ENCODE results near the gene SAMD8.
"Not testable (repeated sequence)": the region's sequence is repeated elsewhere in the genome, so short reads cannot be mapped to it uniquely, and the experiment has no call there.

SAMD8 gene

GRCh38 chr10:75143353-75143752 is 31.9 kb downstream of the SAMD8 start:
- DNase-seq: no peak

DNA sequence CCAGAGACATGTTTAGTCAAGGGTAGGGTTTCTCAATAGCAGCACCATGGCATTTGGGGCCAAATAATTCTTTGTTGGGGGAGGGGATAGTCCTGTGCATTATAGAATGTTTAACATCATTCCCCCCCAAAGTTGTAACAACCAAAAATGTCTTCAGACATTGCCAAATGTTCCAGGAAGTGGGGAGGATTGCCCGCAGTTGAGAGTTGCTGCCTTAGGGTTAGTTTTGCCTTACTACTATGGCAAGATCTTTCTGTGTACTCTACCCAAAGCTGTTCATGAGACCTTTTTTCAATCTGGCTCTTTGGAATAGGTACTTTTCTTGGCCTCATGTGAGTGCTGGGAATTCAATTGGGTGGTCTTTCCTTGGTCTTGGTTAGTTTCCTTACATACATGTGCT is 34.1 kb downstream of the SAMD8 start:
- DNase-seq: no peak

DNA sequence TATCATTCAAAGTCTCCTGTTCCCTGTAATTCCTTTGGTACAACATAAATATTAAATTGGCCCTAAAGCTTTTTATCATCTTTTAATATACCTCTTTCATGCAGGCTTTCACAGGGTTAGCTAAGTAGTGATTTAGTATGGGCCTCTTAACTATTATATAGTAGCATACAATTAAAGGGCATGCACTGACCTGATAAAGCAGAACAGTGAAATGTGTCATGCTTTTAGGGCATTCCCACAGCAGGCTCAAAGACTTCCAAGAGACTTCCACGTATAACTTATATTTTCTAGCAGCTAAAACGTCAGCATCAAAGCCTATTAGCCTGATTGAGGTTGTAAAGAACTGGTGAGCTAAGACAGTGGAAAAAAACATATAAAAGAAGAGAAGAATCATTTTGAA is 35.3 kb downstream of the SAMD8 start:
- no peak for DNase-seq

GRCh38 chr10:75150656-75151055 is 39.2 kb downstream of the SAMD8 start:
- DNase-seq: no peak

DNA sequence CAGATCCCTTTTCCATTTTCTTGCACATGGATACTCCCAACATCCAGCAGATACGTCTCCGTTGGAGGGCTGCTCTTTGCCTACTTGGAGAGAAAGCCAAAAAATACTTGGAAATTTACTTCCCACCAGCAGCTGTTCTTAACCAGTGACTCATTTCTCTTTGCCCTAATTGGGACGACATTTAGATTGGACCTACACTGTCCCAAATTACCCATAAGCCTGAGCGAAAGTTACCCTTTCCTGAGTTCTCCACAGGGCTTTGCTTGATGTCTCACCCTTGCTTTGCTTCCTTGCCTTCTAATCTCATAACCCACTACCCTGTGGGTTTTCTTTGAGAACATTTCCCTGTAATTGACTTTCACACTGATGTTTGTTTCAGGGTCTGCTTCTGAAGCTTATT is 48.1 kb downstream of the SAMD8 start:
- DNase-seq: no peak

DNA sequence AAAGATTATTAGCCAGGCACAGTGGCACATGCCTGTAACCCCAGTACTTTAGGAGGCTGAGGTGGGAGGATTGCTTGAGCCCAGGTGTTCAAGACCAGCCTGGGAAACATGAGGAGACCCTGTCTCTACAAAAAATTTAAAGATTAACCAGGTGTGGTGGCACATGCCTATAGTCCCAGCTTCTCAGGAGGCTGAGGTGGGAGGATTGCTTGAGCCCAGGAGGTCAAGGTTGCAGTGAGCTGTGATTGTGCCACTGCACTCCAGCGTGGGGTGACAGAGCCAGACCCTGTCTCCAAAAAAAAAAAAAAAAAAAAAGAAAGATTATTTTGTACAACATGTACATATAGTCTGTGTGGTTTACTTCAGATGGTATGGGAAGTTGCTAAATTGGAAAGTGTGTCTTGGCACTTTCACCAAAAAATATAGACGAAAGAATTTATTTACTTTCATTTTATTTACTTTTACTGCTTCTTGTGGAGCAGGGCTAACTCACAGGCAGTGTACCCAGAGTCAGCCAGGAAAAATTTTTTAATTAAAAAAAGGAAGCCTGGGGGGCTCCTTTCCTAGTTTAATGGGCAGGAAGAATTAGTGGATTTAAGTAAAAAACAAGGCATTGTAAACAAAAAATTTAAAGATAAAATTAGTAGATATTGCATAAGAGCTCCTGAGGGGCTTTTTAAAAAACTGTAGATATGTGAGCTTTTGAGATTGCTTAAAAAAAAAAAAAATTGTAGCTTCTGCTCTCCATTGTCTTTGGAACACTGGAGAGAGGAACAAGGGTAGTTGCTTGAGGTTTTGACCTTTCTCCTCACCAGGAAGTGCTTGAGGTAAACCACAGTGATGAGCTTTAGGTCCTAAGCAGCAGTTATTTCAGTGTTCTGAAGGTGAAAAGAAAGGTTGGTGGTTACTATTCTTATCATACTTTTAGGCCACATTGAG is 54.5 kb downstream of the SAMD8 start:
- DNase-seq: no peak

- no peak for DNase-seq
These were observed 55.1 kb downstream of the SAMD8 start for GRCh38 chr10:75166623-75166972.

DNA sequence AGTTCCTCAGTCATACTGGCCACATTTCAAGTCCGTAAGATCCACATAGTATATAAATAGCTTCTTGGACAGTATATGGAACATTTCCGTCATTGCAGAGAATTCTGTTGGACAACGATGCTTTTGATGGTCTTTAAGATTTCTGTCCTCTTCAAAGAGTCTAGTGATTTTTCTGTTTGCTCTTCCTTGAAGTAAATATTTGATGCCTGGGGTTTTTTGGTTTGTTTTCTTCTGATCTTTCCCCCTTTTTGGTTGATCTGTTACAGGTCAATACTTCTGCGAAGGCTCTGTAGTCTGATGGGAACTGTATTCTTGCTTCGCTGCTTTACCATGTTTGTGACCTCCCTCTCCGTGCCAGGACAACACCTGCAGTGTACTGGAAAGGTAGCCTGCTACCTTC is 56.8 kb downstream of the SAMD8 start:
- DNase-seq: no peak

DNA sequence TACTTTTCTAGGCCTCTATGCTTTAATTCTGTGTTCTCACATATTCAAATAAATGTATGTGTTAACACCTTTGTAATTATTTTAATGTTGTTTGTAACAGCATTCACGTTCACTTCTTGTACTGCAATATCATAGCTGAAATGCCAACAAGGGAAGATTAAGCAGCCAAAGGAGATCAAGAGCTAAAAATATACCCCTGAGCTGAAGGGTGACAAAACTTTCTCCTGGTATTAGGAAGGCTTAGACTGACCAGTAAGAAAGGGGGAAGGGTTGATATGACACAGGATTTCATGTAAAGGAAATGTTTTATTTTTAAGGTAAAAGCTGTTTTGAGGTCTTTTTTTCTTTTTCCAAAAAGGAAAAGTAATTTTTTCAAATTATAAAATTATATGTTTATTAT is 58.8 kb downstream of the SAMD8 start:
- DNase-seq: no peak

DNA sequence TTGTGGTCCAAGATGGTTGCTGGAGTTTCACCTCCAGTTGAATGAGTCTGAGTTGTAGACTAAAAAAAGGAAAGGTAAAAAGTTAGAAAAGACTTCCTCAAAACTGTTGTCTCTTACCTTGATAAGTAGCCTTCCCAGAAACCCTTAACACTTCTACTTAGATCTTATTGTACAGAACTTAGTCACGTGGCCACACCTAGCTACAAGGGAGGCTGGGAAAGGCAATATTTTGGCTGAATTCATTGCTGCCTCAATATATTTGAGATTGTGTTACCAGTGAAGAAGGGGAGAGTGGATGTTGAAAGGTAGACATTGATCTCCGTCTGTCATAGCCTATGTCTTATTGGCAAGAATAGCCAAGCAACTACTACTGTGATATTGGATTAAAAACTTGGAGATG is 63.6 kb downstream of the SAMD8 start:
- no peak for DNase-seq

DNA sequence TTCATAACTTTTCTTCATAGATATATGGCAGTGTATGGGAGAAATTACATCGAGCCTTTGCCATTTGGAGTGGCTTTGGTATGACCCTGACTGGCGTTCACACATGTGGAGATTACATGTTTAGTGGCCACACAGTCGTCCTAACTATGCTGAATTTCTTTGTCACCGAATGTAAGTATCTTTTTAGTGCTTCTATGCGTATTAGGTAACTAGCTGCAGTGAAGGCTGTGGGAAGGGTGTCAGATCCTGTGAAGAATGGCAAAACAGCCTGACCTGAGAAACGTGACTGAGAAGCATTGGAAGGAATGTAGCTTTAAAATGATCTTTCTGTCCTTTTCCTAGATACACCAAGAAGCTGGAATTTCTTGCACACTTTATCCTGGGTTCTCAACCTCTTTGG is 64.6 kb downstream of the SAMD8 start:
- DNase-seq: no peak

- DNase-seq: no peak
These were observed 65.3 kb downstream of the SAMD8 start for GRCh38 chr10:75176736-75177135.

DNA sequence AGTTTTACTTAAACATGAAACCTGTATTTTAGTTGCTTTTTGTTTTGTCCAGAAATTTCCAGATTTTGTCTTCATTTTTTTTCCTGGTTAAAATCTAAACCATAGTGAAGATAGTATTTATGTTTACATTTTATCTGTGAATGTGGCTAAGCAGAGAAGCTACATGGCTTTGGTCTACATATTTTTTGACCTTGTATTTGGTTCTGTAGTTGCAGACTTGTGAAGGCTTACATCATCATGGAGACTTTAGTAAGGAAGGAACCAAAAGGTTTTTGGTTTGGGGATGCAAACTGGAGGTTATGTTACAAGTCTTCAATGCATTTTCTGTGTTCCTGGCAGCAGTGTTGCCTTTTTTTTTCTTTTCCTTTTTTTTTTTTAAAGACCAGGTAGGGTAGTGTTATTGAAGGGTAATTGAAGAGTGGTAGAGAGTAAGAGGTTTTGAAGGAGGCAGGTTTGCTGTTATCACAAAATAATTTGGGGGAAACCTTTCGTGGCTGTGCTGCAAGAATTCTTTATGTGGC is 68.3 kb downstream of the SAMD8 start:
- DNase-seq: no peak

- DNase-seq: no peak
These were observed 69.1 kb downstream of the SAMD8 start for GRCh38 chr10:75180592-75180991.

DNA sequence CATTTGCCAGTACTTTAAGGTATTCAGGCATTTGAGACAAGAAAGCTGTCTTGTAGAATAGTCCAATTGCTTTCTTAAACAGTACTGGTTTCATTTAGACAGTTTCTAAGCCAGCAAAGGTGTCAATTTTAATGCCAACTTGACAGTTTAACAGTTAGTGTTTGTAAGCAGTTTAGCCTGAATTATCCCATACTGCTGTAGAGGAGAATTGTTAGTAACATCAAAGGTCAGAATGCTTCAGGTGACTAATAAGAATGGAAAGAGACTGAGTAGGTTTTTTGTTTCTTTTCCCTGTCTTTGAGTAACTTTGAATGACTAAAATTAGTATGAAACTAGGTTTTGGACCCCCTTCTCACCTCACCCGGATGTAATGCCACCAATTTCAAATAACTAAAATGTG is 69.6 kb downstream of the SAMD8 start:
- no peak for DNase-seq

- DNase-seq: no peak
These were observed 74.9 kb downstream of the SAMD8 start for GRCh38 chr10:75186310-75186709.

DNA sequence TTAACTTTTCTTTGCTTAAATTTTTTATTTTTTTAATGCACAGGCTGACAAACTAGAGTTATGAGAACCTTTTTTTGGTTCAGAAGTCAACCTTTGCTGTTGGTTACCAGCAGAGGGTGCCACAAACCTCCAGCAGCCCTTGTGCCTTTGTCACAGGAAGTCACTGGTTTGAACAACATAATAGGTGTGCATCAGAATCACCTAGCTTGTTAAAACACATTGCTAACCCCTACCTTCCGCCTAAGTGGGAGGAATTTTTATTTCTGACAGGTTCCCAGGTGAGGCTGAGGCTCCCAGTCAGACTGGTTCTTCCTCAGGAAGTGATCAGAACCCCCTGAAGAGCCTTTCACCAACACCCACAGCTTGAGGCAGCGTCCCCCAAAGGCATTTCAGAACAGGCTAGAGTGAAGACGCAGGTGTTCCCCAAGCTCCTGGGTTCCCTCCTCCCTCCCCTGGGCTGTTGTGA is 76.5 kb downstream of the SAMD8 start:
- DNase-seq: peak; percentile 54

DNA sequence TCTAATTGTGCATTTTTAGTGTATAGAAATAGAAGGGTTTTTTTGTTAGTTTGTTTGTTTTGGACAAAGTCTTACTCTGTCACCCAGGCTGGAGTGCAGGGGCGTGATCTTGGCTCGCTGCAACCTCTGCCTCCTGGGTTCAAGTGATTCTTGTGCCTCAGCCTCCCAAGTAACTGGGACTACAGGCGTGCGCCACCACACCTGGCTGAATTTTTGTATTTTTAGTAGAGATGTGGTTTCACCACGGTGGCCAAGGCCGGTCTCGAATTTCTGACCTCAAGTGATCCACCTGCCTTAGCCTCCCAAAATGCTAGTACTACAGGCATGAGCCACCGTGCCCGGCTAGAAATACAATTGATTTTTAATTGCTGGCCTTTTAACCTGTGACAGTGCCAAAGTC is 77.1 kb downstream of the SAMD8 start:
- not testable (repeated sequence) for DNase-seq

- no peak for DNase-seq
These were observed 78.0 kb downstream of the SAMD8 start for GRCh38 chr10:75189266-75190096.

- no peak for DNase-seq
These were observed 80.5 kb downstream of the SAMD8 start for GRCh38 chr10:75191821-75192568.

GRCh38 chr10:75194625-75195024 is 83.2 kb downstream of the SAMD8 start:
- not testable (repeated sequence) for DNase-seq

DNA sequence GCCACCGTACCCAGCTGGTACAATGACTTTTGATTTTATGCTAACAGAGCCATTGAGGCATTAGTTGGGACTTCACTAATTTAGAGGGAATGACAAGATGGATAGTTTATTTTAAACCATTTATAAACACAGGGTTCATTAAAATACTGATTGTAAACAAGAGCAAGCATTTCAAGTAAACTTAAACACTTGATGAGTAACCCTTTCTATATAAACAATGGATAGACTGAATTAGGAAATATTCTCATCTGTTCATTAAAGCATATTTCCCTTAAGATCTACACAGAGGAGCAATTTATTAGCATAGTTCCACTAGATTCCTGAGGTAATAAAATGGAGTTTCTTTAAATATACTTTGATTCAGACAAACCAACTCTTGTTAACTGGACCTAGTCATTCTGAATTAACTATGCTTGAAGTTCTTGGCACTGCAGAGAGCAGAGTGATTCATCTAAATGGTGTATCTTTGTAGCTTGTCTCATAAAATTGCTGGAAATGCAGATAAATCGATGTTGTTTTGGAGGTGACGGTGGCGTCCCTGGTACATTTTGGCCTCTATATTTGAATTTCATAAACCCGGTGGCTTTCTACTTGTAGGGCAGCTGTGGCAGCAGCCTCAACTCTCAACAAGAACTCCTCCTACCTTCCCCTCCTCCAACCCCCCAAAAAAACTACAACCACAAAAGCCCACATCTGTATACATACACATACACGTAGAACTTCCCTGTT is 83.7 kb downstream of the SAMD8 start:
- no peak for DNase-seq
